Hematopoietic multipotent progenitor cell treated with erythropoietin and hydrocortisone succinate and interleukin-3 and kit ligand, for 15 days (in vitro differentiated cells): ENCODE measurements around the gene CELF5.
A peak's percentile ranks its signal among the peaks of the same experiment; 100 is the strongest.
"Not testable (repeated sequence)": the region's sequence is repeated elsewhere in the genome, so short reads cannot be mapped to it uniquely, and the experiment has no call there.

Experiments
- DNase-seq: peaks from one replicate; pipeline ENCODE4 v3.0.0-alpha.2; 2015; ENCODE audit warnings: low spot score

CELF5 gene

GRCh38 chr19:3274245-3274941, 49.9 kb downstream of the CELF5 start:
- DNase-seq = no peak

- peak; percentile 5 for DNase-seq
These were observed 50.6 kb downstream of the CELF5 start for GRCh38 chr19:3274942-3275582.

- DNase-seq = peak; percentile 62
These were observed 51.3 kb downstream of the CELF5 start for GRCh38 chr19:3275583-3276340.

GRCh38 chr19:3276341-3276799, 51.9 kb downstream of the CELF5 start:
- peak; percentile 5 for DNase-seq

GRCh38 chr19:3277649-3278048, 53.2 kb downstream of the CELF5 start:
- DNase-seq = no peak

- DNase-seq = no peak
These were observed 53.8 kb downstream of the CELF5 start for GRCh38 chr19:3278294-3278693.

GRCh38 chr19:3278749-3279148, 54.3 kb downstream of the CELF5 start:
- DNase-seq = no peak

GRCh38 chr19:3279306-3279705, 54.8 kb downstream of the CELF5 start:
- no peak for DNase-seq

GRCh38 chr19:3281026-3281425, 56.6 kb downstream of the CELF5 start:
- no peak for DNase-seq

GRCh38 chr19:3282155-3282554, 57.7 kb downstream of the CELF5 start:
- DNase-seq = no peak

GRCh38 chr19:3282564-3282963, 58.1 kb downstream of the CELF5 start:
- DNase-seq = no peak

- no peak for DNase-seq
These were observed 58.8 kb downstream of the CELF5 start for GRCh38 chr19:3283246-3283751.

- no peak for DNase-seq
These were observed 59.6 kb downstream of the CELF5 start for GRCh38 chr19:3283886-3284657.

GRCh38 chr19:3284759-3285646, 60.5 kb downstream of the CELF5 start:
- DNase-seq = peak; percentile 48

- no peak for DNase-seq
These were observed 61.3 kb downstream of the CELF5 start for GRCh38 chr19:3285647-3286176.

GRCh38 chr19:3287814-3288213, 63.4 kb downstream of the CELF5 start:
- DNase-seq = no peak

GRCh38 chr19:3288437-3288836, 64.0 kb downstream of the CELF5 start:
- DNase-seq = not testable (repeated sequence)

GRCh38 chr19:3289971-3290569, 65.6 kb downstream of the CELF5 start:
- no peak for DNase-seq

- not testable (repeated sequence) for DNase-seq
These were observed 66.4 kb downstream of the CELF5 start for GRCh38 chr19:3290858-3291257.

- no peak for DNase-seq
These were observed 67.2 kb downstream of the CELF5 start for GRCh38 chr19:3291644-3292043.
